ENCODE results near the gene PDE10A. TPM values are rescaled to one million over a fixed set of nuclear protein-coding genes. Genes with fewer than 3 reads are reported as not detected.

PDE10A gene
- total RNA-seq, 1 donor from 2014 or later, result 2.7 TPM

DNA sequence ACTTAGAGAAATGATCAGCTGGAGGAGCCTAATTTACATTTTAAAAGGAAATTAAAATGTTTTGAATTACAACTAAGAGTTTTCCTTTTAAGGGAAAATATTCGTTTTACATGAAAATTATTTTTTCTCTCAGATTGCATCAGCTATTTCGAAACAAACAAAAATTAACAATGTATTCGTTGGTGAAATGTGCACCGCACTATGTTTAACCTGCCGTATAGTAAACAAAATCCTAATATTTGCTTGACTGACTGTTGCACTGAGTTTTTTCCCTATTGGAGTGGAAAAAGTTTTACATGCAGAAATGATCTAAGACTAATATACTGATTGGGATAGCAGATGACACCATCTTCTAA lies 5.7 kb downstream of the PDE10A start:
- intact Hi-C loops (cut with DNase I), result no loop called here
- Histone ChIP-seq H3K4me3 (no peak overlapping the region), H3K4me1 (peaks cover 10% of the 10 kb centered on the region), H3K27ac (no peak overlapping the region), H3K36me3 (no peaks in the 10 kb centered on the region), H3K9me3 (no peaks in the 10 kb centered on the region), H3K27me3 (ENCODE audit: low read depth) (peaks cover 27% of the 10 kb centered on the region)
- ATAC-seq (no peak), DNase-seq (no peak)
- TF ChIP-seq, protein P1, sequence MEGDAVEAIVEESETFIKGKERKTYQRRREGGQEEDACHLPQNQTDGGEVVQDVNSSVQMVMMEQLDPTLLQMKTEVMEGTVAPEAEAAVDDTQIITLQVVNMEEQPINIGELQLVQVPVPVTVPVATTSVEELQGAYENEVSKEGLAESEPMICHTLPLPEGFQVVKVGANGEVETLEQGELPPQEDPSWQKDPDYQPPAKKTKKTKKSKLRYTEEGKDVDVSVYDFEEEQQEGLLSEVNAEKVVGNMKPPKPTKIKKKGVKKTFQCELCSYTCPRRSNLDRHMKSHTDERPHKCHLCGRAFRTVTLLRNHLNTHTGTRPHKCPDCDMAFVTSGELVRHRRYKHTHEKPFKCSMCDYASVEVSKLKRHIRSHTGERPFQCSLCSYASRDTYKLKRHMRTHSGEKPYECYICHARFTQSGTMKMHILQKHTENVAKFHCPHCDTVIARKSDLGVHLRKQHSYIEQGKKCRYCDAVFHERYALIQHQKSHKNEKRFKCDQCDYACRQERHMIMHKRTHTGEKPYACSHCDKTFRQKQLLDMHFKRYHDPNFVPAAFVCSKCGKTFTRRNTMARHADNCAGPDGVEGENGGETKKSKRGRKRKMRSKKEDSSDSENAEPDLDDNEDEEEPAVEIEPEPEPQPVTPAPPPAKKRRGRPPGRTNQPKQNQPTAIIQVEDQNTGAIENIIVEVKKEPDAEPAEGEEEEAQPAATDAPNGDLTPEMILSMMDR (IDR thresholded peaks at IDR 0.05), result no peak

DNA sequence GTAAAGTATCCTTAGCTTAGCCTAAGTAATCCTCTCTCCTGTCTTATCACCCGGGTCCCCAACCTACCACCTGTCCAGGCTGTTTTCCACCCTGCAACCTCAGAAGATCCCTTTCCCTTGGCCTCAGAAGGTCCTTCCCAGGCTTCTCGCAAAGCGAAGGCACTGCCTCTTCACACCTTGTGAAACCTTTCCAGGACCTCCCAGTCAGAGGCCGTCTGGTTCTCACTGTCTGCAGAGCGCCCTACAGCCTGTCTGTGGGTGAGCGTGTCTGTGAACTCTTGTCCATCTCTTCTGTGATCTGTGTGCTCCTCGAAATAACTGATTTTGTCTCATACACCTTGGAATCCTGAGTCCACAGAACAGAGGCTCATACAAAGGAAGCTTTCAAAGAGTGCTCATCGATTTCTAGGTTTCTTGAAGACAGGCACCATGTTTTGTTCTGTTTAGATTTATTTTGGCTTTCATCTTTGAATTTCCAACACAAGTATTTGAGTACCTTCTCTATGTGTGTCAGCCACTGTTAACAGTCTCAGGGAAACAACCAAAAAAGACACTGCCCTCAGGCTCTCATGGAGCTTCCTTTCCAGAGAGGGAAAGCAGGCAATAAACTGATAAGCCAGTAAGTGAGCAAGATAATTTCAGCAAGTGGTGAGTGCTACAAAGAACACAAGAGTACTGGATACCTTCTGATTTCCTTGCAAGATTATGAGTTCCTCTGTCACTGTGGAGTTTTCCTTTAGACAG lies 6.3 kb downstream of the PDE10A start:
- Histone ChIP-seq H3K27ac (no peak overlapping the region), H3K36me3 (no peaks in the 10 kb centered on the region), H3K4me1 (peaks cover 10% of the 10 kb centered on the region), H3K9me3 (no peaks in the 10 kb centered on the region), H3K27me3 (ENCODE audit: low read depth) (peaks cover 25% of the 10 kb centered on the region), H3K4me3 (no peak overlapping the region)
- ATAC-seq (no peak), DNase-seq (no peak)
- TF ChIP-seq, protein P1 (IDR thresholded peaks at IDR 0.05), result no peak
- intact Hi-C loops (cut with DNase I), result no loop called here

DNA sequence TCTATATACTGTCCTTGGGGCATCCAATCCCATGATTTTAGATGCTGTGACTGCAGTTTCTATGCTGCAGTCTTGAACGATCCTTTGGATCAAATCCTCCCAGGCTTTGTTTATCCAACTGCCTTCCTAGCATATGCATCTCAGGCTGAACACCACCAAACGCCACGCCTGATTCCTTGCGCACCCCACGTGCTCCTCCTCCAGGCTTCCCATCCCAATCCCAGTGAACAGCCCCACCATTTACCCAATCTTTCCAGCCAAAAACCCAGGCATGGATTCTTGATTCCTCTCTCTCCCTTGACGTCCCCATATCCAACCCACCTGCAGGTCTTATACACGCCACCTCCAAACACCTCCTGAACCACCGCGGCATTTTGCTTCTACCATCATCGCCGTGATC lies 7.8 kb downstream of the PDE10A start:
- TF ChIP-seq, protein P1 (IDR thresholded peaks at IDR 0.05), result no peak
- Histone ChIP-seq H3K4me1 (no peaks in the 10 kb centered on the region), H3K27ac (no peak overlapping the region), H3K36me3 (no peaks in the 10 kb centered on the region), H3K9me3 (no peaks in the 10 kb centered on the region), H3K4me3 (no peak overlapping the region), H3K27me3 (ENCODE audit: low read depth) (peaks cover 10% of the 10 kb centered on the region)
- ATAC-seq, result no peak
- intact Hi-C loops (cut with DNase I), result no loop called here
- no peak for DNase-seq

DNA sequence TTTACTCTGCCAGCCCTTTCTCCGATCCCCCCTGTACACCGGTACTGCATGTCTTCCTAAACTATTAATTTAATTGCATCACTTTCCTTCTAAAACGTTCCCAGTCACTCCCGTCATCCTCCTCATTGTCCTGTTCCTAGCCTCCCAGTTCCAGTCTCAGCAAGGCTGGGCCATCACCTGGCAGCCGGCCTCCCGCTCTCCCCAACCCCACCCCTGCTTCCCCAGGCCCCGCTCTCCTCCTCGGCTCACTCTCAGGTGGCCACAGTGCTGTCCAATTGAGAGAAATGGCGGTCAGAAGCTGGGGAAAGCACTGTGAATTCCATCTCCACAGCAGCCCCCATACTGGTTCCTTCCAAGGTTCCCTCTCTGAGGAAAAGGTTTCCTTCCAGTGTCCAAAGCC lies 8.9 kb downstream of the PDE10A start:
- Histone ChIP-seq H3K27me3 (ENCODE audit: low read depth) (no peaks in the 10 kb centered on the region), H3K4me3 (no peak overlapping the region), H3K4me1 (no peaks in the 10 kb centered on the region), H3K9me3 (no peaks in the 10 kb centered on the region), H3K27ac (no peak overlapping the region), H3K36me3 (no peaks in the 10 kb centered on the region)
- DNase-seq (no peak), ATAC-seq (no peak)
- TF ChIP-seq, protein P1 (IDR thresholded peaks at IDR 0.05), result no peak
- intact Hi-C loops (cut with DNase I), result no loop called here

DNA sequence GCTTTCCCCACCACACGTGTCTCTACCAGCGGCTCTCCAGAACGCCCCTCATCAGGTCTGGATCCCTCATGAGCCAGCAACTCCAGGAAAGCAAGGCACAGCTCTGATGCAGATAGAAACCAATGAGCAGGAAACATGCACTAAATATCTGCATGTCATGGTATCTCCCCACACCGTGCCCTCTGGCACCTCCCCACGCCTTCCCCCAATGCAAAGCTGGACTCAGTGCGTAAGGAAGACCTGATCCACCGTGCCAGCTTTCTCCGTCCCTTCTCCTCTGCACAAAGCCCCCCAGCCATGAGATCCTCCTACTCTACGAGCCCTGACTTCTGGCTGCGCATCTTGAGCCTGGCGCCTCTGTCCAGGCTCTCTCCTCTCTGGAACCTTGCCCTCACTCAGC lies 9.4 kb downstream of the PDE10A start:
- H3K27ac ChIP-seq, result no peak overlapping the region
- intact Hi-C loops (cut with DNase I), result no loop called here
- no peaks in the 10 kb centered on the region for H3K27me3 ChIP-seq (ENCODE audit: low read depth)
- TF ChIP-seq, protein P1 (IDR thresholded peaks at IDR 0.05), result no peak
- no peaks in the 10 kb centered on the region for H3K4me1 ChIP-seq
- ATAC-seq (no peak), DNase-seq (no peak)
- H3K4me3 ChIP-seq, result no peak overlapping the region
- H3K9me3 ChIP-seq, result no peaks in the 10 kb centered on the region
- no peaks in the 10 kb centered on the region for H3K36me3 ChIP-seq

Measured in lower lobe of right lung (tissue), 2 donors.